Astrocyte of the spinal cord (primary cell): Measurements from ENCODE around the gene ADAM12.

Experiments
- DNase-seq: peaks from one replicate; pipeline ENCODE4 v3.0.0; 2011; ENCODE audit warnings: low read depth, low spot score
- H3K4me3 ChIP-seq: 2 replicates; pipeline ENCODE4 v1.5.1; 2011; ENCODE audit warnings: low read depth, mild to moderate bottlenecking, low read length, moderate library complexity
- in situ Hi-C: cut with HindIII; loops from 2 replicates; pipeline ENCODE4 v1.10.0; 2017; ENCODE audit warnings: low sequenced_read_pairs
- TF ChIP-seq, protein P1 (sequence below): IDR thresholded peaks from 2 replicates; pipeline ENCODE4 v1.5.1; 2012; ENCODE audit warnings: low read depth, mild to moderate bottlenecking, low read length, inconsistent platforms

ADAM12 gene

DNA sequence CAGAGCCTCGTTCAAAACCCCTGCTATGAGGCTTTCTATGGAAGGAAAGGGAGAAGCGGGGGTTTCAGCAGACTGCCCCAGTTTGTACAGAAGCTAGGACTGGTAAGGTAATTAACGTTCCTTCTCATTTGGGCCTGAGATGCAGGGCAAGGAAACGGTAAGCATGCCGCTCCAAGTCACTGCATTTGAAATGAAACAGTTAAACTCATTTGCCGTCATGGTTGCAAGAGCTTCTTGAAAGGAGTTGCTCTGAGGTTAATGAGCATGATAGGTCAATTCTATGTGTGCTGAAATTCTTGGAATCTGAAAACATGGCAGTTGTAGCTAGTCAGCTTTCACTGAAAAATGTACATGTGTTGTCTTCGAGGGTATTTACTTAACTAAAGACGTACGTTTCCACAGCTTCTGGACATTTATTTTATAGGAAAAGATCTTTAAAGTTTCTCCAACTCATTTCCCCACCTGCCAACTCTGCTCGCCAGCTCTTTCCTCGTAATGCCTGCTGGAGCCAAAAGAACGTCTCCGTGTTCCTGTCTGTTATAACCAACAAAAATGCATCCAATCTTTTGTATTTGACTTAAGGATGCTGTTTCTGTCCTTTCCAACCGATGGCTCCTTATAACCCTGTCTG, 73.3 kb downstream of the ADAM12 start:
- no peak for DNase-seq
- no peak overlapping the region for H3K4me3 ChIP-seq
- TF ChIP-seq, protein P1, sequence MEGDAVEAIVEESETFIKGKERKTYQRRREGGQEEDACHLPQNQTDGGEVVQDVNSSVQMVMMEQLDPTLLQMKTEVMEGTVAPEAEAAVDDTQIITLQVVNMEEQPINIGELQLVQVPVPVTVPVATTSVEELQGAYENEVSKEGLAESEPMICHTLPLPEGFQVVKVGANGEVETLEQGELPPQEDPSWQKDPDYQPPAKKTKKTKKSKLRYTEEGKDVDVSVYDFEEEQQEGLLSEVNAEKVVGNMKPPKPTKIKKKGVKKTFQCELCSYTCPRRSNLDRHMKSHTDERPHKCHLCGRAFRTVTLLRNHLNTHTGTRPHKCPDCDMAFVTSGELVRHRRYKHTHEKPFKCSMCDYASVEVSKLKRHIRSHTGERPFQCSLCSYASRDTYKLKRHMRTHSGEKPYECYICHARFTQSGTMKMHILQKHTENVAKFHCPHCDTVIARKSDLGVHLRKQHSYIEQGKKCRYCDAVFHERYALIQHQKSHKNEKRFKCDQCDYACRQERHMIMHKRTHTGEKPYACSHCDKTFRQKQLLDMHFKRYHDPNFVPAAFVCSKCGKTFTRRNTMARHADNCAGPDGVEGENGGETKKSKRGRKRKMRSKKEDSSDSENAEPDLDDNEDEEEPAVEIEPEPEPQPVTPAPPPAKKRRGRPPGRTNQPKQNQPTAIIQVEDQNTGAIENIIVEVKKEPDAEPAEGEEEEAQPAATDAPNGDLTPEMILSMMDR = no peak
- in situ Hi-C loops = no loop called here

DNA sequence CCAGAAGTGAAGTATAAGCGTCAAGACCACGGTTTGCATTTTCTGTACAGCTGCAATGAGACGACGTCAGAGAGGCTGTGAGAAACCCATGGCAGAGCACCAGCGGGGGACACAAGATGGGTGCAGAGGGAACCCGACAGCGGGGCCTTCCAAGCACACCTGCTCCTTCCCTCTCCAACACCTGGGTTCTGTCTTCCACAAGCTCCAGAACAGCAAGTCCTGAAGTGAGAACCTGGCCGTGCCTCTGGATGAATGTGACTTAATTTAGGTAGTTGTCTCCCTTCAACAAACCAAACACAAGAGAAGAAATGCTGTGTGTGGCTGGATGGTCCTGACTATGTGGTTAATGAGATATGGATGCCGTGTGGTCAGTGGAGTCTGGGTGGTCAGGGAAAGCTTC, 76.1 kb downstream of the ADAM12 start:
- TF ChIP-seq, protein P1 = no peak
- in situ Hi-C loops = no loop called here
- H3K4me3 ChIP-seq = no peak overlapping the region

DNA sequence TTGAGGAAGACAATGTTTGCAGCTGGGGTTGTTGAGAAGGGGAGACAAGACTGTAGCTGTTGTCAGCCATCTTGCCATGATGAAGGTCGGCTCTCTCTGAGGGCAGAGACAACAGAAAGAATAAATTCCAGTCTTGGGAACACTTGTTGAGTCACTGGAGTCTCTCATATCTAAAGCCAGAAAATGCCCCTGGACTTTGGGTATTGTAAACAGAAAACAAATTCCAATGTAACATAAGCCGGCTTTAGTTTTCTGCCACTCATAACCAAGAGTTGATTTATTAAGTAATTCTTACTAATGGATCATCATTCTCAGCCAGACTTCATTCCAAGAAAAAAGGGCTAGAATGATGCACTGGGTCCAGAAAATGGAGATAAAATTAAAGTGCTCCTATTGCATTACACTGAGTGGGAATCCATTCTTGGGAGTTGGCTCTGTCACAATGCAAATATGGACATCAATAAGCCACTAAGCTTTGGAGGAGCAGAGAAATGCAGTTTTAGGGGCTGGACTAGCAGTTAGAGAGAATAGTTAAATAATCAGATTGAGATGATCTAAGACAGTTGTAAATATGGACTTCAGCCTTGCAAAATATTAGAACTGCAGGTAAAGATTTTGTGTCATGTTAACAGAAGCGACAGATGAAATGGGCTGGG, 78.9 kb downstream of the ADAM12 start:
- no peak overlapping the region for H3K4me3 ChIP-seq
- TF ChIP-seq, protein P1 = no peak
- DNase-seq = no peak
- in situ Hi-C loops = no loop called here

More for the DNA sequence above, 76.1 kb downstream of the ADAM12 start:
- DNase-seq = no peak

DNA sequence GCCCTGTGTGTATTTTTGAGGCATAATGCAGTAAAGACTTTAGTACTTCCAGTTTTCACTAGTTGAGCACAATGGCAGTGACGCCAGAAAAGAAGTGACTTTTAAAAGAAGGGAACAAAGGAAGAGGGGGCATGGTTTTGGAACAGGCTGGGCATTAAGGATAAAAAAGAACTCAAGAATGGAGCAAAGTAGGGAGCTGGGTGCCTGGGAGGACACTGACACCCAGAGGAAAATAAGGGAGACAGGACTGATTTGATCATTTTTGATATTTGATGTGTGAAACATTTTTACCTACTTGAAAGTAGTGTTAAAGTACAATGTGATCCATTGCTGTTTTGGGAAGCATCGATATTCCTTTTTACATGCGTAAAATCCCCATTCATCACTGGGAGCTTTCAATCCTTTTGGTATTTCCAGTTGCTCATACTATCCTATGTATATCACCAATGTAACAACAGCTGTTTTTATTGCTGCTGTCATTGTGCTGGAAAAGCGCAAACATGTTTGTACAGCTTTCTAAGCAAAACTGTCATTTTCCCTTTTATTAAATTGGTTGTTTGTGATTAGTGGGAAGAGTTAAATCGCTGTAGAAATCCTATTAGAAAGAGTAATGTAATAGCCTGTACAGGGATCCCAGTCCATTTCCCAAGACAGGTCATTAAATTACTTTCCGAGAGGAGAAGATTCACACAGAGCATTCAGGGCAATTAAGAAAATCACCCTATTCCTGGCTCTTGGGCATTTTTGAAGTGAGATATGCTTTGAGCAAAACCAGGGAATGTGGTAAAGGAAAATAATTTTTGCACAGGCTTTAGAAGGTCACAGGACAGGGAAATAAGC, 85.2 kb downstream of the ADAM12 start:
- TF ChIP-seq, protein P1 = no peak
- no peak overlapping the region for H3K4me3 ChIP-seq
- DNase-seq = no peak
- in situ Hi-C loops = no loop called here

DNA sequence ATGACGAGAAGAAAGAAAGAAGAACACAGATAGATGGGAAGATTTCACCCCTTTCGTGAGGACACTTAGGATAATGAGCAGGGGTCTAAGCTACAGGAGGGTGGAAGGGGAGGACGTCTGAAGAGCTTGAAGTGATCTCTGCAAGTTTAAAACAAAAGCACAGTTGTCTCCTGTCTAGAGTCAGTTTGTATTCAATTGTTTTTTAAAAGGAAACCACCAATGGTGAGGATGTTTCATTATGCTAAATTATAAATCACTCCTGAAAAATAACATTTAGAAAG, 85.9 kb downstream of the ADAM12 start:
- no peak overlapping the region for H3K4me3 ChIP-seq
- in situ Hi-C loops = no loop called here
- TF ChIP-seq, protein P1 = no peak
- no peak for DNase-seq

DNA sequence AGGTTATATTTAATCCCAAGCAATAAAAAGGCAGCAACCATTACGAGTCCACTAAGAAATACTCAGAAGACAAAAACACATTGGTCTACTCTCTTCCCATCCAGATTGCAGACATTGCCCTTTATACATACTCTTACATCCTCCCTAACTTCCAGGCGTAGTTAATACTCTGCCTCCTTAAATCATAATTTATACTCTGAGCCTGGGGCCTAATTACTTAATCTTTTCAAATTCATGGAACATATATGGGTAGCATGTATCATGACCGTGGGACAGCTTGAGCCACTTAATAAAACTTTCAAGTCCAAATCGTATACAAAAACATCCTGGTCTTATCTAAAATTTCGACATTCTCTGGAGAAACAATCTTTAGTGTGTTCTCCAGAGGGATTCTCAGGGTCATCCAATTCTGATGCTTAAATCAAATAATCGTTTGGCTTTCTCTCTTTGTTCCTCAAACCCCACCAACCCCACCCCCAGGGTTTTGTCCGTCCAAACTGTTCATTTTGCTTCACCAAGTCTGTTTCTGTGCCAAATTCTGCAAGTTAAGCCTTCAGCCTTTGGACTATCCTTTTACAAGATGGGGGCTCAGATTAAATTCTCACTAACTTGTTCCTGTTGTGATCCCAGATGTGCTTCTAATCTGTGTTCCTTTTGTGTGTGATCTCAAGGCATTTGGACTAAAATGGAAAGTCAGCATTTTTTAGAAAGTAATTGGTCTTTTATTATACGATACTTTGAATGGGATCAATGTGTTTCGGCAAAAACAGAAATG, 86.4 kb downstream of the ADAM12 start:
- TF ChIP-seq, protein P1 = no peak
- in situ Hi-C loops = no loop called here
- DNase-seq = no peak
- no peak overlapping the region for H3K4me3 ChIP-seq
